GM12873 (cell line): Measurements from ENCODE around the gene SOX6.

Experiments
- TF ChIP-seq, protein P1 (sequence below): IDR thresholded peaks from 2 replicates; pipeline ENCODE4 v1.5.1; 2012; ENCODE audit warnings: low read depth, mild to moderate bottlenecking, moderate library complexity, low read length, control low read depth; ENCODE audit not compliant: insufficient read depth; ENCODE audit errors: missing control alignments

The SOX6 gene

DNA sequence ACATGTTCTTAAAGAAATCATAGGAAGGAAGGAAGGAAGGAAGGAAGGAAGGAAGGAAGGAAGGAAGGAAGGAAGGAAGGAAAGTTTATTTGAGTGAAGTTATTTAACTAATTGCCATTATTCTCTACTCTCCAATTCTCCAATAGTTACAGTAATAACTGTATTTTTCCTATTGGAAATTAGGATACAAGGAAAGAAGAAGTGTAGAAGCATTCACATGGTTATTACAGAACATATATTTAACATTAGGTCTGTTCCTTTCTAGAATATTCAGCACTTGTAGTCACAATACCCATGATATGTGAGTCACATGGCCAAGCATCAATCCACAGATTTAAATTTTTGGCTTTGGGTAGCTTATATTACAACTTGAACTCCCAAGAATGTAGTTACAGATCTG is 230.6 kb downstream of the SOX6 start:
- TF ChIP-seq, protein P1, sequence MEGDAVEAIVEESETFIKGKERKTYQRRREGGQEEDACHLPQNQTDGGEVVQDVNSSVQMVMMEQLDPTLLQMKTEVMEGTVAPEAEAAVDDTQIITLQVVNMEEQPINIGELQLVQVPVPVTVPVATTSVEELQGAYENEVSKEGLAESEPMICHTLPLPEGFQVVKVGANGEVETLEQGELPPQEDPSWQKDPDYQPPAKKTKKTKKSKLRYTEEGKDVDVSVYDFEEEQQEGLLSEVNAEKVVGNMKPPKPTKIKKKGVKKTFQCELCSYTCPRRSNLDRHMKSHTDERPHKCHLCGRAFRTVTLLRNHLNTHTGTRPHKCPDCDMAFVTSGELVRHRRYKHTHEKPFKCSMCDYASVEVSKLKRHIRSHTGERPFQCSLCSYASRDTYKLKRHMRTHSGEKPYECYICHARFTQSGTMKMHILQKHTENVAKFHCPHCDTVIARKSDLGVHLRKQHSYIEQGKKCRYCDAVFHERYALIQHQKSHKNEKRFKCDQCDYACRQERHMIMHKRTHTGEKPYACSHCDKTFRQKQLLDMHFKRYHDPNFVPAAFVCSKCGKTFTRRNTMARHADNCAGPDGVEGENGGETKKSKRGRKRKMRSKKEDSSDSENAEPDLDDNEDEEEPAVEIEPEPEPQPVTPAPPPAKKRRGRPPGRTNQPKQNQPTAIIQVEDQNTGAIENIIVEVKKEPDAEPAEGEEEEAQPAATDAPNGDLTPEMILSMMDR = no peak

DNA sequence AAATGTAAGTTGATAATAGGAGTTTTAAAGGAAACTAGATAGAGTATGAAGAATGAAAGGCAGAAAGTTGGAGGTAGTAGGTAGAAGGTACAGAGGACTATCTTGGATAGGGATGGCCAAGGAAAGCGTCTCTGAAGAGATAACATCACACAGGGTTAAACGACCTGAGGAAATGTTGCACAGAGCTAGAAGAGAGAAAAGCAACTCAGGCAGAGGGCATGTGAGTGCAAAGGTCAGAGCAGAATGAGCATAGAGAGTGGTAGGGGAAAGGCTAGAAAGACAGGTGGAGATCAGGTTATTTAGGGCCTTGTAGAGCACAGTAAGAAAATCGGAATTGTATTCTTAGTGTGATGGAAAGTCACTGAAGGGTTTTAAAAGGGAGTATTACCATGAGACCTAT is 232.0 kb downstream of the SOX6 start:
- TF ChIP-seq, protein P1 = no peak

DNA sequence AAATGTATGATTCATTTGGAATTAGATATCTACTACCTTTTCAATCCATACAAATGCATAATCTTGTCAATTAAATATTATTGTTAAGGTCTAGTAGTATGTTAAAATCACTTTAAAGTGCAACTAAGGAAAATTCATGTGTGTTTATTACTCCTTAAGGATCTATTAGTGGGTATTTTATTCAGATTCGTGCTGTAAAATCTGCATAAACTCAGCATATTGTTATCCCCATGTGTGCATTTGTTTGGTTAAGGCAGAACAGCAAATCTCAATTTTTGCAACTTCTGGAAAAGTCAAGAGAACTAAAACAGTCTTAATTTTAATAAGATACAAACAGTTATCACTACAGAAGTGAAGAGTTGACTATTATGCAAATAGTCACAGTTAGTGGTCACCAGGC is 234.5 kb downstream of the SOX6 start:
- TF ChIP-seq, protein P1 = no peak

GRCh38 chr11:16120008-16120407 is 236.3 kb downstream of the SOX6 start:
- TF ChIP-seq, protein P1 = no peak

- TF ChIP-seq, protein P1 = no peak
These were observed 238.2 kb downstream of the SOX6 start for GRCh38 chr11:16117989-16118756.

GRCh38 chr11:16114978-16115871 is 241.1 kb downstream of the SOX6 start:
- TF ChIP-seq, protein P1 = no peak

GRCh38 chr11:16114431-16114830 is 241.9 kb downstream of the SOX6 start:
- TF ChIP-seq, protein P1 = no peak
